Measurements from ENCODE around the gene PLCXD1.

- no peak for TF ChIP-seq CTCF (IDR thresholded peaks at IDR 0.05)
- no peak for TF ChIP-seq POLR2AphosphoS5 (IDR thresholded peaks at IDR 0.05)
Observed at GRCh38 chrX:338836-339400, 57.7 kb downstream of the PLCXD1 start.
